ENCODE data around the gene NCK1. TPM values are rescaled to one million over a fixed set of nuclear protein-coding genes. Genes with fewer than 3 reads are reported as not detected.

The NCK1 gene
- total and polyA plus RNA-seq, 2 of the 13 experiments (the other 11 are each of a cell fraction or from before 2014, with no cell fraction given) = 14.7 to 30.4 TPM

GRCh38 chr3:136947477-136947876, 85.5 kb downstream of the NCK1 start (continued):
- TF ChIP-seq, protein P1, sequence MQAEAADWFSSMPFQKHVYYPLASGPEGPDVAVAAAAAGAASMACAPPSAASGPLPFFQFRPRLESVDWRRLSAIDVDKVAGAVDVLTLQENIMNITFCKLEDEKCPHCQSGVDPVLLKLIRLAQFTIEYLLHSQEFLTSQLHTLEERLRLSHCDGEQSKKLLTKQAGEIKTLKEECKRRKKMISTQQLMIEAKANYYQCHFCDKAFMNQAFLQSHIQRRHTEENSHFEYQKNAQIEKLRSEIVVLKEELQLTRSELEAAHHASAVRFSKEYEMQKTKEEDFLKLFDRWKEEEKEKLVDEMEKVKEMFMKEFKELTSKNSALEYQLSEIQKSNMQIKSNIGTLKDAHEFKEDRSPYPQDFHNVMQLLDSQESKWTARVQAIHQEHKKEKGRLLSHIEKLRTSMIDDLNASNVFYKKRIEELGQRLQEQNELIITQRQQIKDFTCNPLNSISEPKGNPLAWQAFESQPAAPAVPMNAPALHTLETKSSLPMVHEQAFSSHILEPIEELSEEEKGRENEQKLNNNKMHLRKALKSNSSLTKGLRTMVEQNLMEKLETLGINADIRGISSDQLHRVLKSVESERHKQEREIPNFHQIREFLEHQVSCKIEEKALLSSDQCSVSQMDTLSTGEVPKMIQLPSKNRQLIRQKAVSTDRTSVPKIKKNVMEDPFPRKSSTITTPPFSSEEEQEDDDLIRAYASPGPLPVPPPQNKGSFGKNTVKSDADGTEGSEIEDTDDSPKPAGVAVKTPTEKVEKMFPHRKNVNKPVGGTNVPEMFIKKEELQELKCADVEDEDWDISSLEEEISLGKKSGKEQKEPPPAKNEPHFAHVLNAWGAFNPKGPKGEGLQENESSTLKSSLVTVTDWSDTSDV (CRISPR knock-in tag; IDR thresholded peaks at IDR 0.05) = no peak
- TF ChIP-seq HOXA7 (CRISPR knock-in tag; IDR thresholded peaks at IDR 0.05) (no peak), CBX2 (IDR thresholded peaks at IDR 0.05; ENCODE audit: low read depth, low read length) (no peak), CBX2 (CRISPR knock-in tag; IDR thresholded peaks at IDR 0.05; ENCODE audit: low read depth) (no peak), MAX (IDR thresholded peaks at IDR 0.05) (no peak), ERF (CRISPR knock-in tag; IDR thresholded peaks at IDR 0.05) (no peak), ZBTB25 (CRISPR knock-in tag; IDR thresholded peaks at IDR 0.05) (no peak)

DNA sequence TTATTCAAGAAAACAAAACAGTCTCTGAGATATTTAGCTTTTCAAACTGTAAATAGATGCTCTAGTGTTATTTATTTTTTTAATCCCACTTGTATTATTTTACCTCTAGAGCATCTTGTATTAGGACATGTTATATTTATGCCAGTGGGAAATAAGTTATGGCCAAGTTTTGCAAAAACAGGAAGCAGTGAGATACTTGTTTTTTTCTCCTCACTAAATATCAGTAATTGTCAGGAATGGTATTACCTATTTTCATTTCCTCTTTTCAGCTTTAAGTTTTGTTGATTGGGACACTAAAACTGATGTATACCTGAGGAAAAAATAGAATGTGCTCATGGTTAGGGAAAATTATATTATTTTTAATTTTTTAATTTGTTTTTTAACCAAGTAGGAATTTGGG, 87.1 kb downstream of the NCK1 start:
- Histone ChIP-seq H3K9me3 (ENCODE audit: low read length) (no peaks in the 10 kb centered on the region), H3K27me3 (ENCODE audit: control insufficient read depth in 1 of 2, insufficient read depth in 2 of 2, low read length in 2 of 2) (no peaks in the 10 kb centered on the region; a peak in 1 of 5 replicates), H3K4me3 (replicated peaks in 1 of 3; ENCODE audit: insufficient read depth in 1 of 3, low read depth in 2 of 3, low read length in 3 of 3) (no peak overlapping the region), H2AFZ (ENCODE audit: low read length) (no peak overlapping the region), H3K4me1 (ENCODE audit: insufficient read depth, low read length) (peaks cover 19% of the 10 kb centered on the region), H3K9ac (ENCODE audit: insufficient read depth, low read depth, low read length) (no peak overlapping the region), H3K36me3 (replicated peaks in 1 of 2; ENCODE audit: control insufficient read depth in 1 of 2, insufficient read depth in 2 of 2, low read length in 2 of 2) (peaks cover 4 to 8% of the 10 kb centered on the region in 2 experiments; a peak in 3 of 5 replicates), H3K4me2 (ENCODE audit: low read depth, low read length) (no peak overlapping the region), H3K79me2 (ENCODE audit: insufficient read depth, low read length) (no peaks in the 10 kb centered on the region), H3K27ac (ENCODE audit: extremely low read length, insufficient read depth, low read length) (no peak overlapping the region), H4K20me1 (ENCODE audit: insufficient read depth, low read length) (no peaks in the 10 kb centered on the region)
- in situ Hi-C loops (cut with HindIII; ENCODE audit: extremely low pct_ligation_motif_present, low pct_unique_long_range_greater_than_20kb) = no loop called here
- ChIA-PET POLR2A (no interaction called here), CTCF (ENCODE audit: low intra/inter-chr PET ratio, low total read pairs) (interaction anchor here (1.0 kb wide), 1 partner anchor 65 kb away, joined by 4 read pairs; no protein-coding TSS in a partner anchor)
- TF ChIP-seq ZNF557 (CRISPR knock-in tag; IDR thresholded peaks at IDR 0.05) (no peak), SOX6 (IDR thresholded peaks at IDR 0.05) (no peak), SOX6 (CRISPR knock-in tag; IDR thresholded peaks at IDR 0.05) (no peak), ZNF607 (CRISPR knock-in tag; IDR thresholded peaks at IDR 0.05; ENCODE audit: borderline replicate concordance) (no peak), ZNF335 (CRISPR knock-in tag; IDR thresholded peaks at IDR 0.05) (no peak), NFKB2 (CRISPR knock-in tag; IDR thresholded peaks at IDR 0.05; ENCODE audit: borderline replicate concordance) (no peak), FLYWCH1 (CRISPR knock-in tag; IDR thresholded peaks at IDR 0.05) (no peak), SKIL (CRISPR knock-in tag; IDR thresholded peaks at IDR 0.05; ENCODE audit: borderline replicate concordance) (no peak), FOXP1 (IDR thresholded peaks at IDR 0.05) (no peak), FOXP1 (CRISPR knock-in tag; IDR thresholded peaks at IDR 0.05) (no peak)
- TF ChIP-seq, protein P2, sequence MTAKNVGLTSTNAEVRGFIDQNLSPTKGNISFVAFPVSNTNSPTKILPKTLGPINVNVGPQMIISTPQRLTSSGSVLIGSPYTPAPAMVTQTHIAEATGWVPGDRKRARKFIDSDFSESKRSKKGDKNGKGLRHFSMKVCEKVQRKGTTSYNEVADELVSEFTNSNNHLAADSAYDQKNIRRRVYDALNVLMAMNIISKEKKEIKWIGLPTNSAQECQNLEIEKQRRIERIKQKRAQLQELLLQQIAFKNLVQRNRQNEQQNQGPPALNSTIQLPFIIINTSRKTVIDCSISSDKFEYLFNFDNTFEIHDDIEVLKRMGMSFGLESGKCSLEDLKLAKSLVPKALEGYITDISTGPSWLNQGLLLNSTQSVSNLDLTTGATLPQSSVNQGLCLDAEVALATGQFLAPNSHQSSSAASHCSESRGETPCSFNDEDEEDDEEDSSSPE (CRISPR knock-in tag; IDR thresholded peaks at IDR 0.05) = no peak
- ATAC-seq = no peak
- DNase-seq (ENCODE audit: low spot score) = no peak
- no peak for FAIRE-seq
- intact Hi-C loops (cut with micrococcal nuclease; ENCODE audit: unreplicated experiment) = loop anchor here (1.0 kb wide), 1 partner anchor 65 kb away; no protein-coding TSS in a partner anchor
- BruUV-seq (replicated peaks) = no TSS peak
